Skeletal muscle satellite cell (primary cell): ENCODE results near the gene FUT7.
"Not testable (repeated sequence)": the region's sequence is repeated elsewhere in the genome, so short reads cannot be mapped to it uniquely, and the experiment has no call there.

ENCODE experiments used
- H3K27me3 ChIP-seq: 2 replicates; pipeline ENCODE4 v1.7.0; 2013; ENCODE audit warnings: low read length; ENCODE audit not compliant: control insufficient read depth, insufficient read depth
- H3K36me3 ChIP-seq: 2 replicates; pipeline ENCODE4 v1.7.0; 2013; ENCODE audit warnings: mild to moderate bottlenecking, control low read depth, low read length; ENCODE audit not compliant: insufficient read depth
- H3K4me1 ChIP-seq: 2 replicates; pipeline ENCODE4 v1.7.0; 2013; ENCODE audit warnings: low read length; ENCODE audit not compliant: control insufficient read depth, insufficient read depth
- H3K4me2 ChIP-seq: 2 replicates; pipeline ENCODE4 v1.7.0; 2013; ENCODE audit warnings: mild to moderate bottlenecking, low read length
- H3K4me3 ChIP-seq: 2 replicates; pipeline ENCODE4 v1.7.0; 2013; ENCODE audit warnings: low read length
- H3K9ac ChIP-seq: 2 replicates; pipeline ENCODE4 v1.7.0; 2013; ENCODE audit warnings: mild to moderate bottlenecking, low read depth, low read length, moderate library complexity
- H3K9me3 ChIP-seq: replicated peaks from 2 replicates; pipeline ENCODE4 v1.7.0; 2013; ENCODE audit warnings: mild to moderate bottlenecking, control low read depth, low read length

Gene FUT7

GRCh38 chr9:137064027-137064879, 32.4 kb upstream of the FUT7 start:
- Histone ChIP-seq H3K27me3 (no peaks in the 10 kb centered on the region), H3K9me3 (no peaks in the 10 kb centered on the region), H3K4me1 (peaks cover 3% of the 10 kb centered on the region), H3K4me2 (no peak overlapping the region), H3K9ac (no peak overlapping the region), H3K36me3 (no peaks in the 10 kb centered on the region), H3K4me3 (no peak overlapping the region)

GRCh38 chr9:137063311-137064026, 31.6 kb upstream of the FUT7 start:
- no peak overlapping the region for H3K4me3 ChIP-seq
- H3K27me3 ChIP-seq: peaks cover 6% of the 10 kb centered on the region

GRCh38 chr9:137062798-137063197, 30.9 kb upstream of the FUT7 start:
- H3K27me3 ChIP-seq, H3K9ac ChIP-seq, H3K9me3 ChIP-seq, H3K4me3 ChIP-seq, H3K4me2 ChIP-seq, H3K36me3 ChIP-seq, H3K4me1 ChIP-seq: not testable (repeated sequence)

More at GRCh38 chr9:137063311-137064026, 31.6 kb upstream of the FUT7 start:
- no peaks in the 10 kb centered on the region for H3K4me1 ChIP-seq
- no peaks in the 10 kb centered on the region for H3K36me3 ChIP-seq
- no peaks in the 10 kb centered on the region for H3K9me3 ChIP-seq
- H3K9ac ChIP-seq: no peak overlapping the region
- no peak overlapping the region for H3K4me2 ChIP-seq

DNA sequence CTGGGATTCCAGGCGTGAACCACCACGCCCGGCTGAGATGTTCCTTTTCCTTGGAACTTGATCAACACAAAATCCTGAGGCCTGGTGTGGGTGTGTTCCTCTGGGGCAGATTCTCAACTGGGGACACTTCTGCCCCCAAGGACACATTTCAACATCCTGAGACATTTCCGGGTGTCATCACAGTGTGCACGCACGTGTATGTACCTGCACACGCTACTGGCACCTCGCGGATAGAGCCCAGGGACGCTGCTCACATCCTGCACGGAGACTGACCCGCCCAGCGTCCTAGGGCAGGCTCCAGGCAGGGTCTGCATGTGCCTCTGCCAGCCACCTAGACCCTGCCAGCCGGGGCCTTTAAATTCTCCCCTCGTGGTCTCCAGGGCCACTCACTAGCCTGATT, 30.5 kb upstream of the FUT7 start:
- Histone ChIP-seq H3K27me3 (peaks cover 10% of the 10 kb centered on the region), H3K4me1 (no peaks in the 10 kb centered on the region), H3K36me3 (no peaks in the 10 kb centered on the region), H3K4me2 (no peak overlapping the region), H3K9ac (no peak overlapping the region), H3K4me3 (no peak overlapping the region), H3K9me3 (no peaks in the 10 kb centered on the region)

- H3K9me3 ChIP-seq: no peaks in the 10 kb centered on the region
- H3K4me2 ChIP-seq: no peak overlapping the region
- no peak overlapping the region for H3K9ac ChIP-seq
- peaks cover 38% of the 10 kb centered on the region for H3K27me3 ChIP-seq
- peaks cover 6% of the 10 kb centered on the region for H3K4me1 ChIP-seq
- H3K36me3 ChIP-seq: no peaks in the 10 kb centered on the region
- no peak overlapping the region for H3K4me3 ChIP-seq
These were observed 26.8 kb upstream of the FUT7 start for GRCh38 chr9:137058521-137059234.

DNA sequence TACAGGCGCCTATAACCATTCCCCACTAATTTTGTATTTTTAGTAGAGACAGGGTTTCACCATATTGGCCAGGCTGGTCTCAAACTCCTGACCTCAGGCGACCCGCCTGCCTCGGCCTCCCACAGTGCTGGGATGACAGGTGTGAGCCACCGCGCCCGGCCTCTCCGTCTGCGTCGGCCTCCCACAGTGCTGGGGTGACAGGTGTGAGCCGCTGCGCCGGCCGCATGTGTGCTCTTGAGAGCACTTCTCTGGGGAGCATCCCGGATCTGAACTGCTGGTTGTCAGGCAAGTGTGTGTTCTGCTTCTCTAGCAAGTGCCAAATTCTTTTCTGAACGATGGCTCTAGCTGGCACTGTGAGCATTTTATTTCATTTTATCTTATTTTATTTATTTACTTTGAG, 25.7 kb upstream of the FUT7 start:
- Histone ChIP-seq H3K36me3 (no peaks in the 10 kb centered on the region), H3K9ac (no peak overlapping the region)

GRCh38 chr9:137056739-137057415, 25.0 kb upstream of the FUT7 start:
- Histone ChIP-seq H3K27me3 (peaks cover 53% of the 10 kb centered on the region), H3K4me1 (peaks cover 6% of the 10 kb centered on the region), H3K9ac (no peak overlapping the region), H3K9me3 (no peaks in the 10 kb centered on the region), H3K36me3 (no peaks in the 10 kb centered on the region), H3K4me3 (no peak overlapping the region), H3K4me2 (no peak overlapping the region)

More for the DNA sequence above, 25.7 kb upstream of the FUT7 start:
- Histone ChIP-seq H3K9me3 (no peaks in the 10 kb centered on the region), H3K4me1 (peaks cover 6% of the 10 kb centered on the region), H3K4me3 (no peak overlapping the region), H3K27me3 (peaks cover 49% of the 10 kb centered on the region), H3K4me2 (no peak overlapping the region)

- Histone ChIP-seq H3K27me3 (peaks cover 53% of the 10 kb centered on the region), H3K36me3 (no peaks in the 10 kb centered on the region), H3K9ac (no peak overlapping the region), H3K4me3 (no peak overlapping the region), H3K9me3 (no peaks in the 10 kb centered on the region), H3K4me2 (peak overlapping the region; percentile 4), H3K4me1 (peaks cover 6% of the 10 kb centered on the region)
These were observed 23.8 kb upstream of the FUT7 start for GRCh38 chr9:137055385-137056364.

DNA sequence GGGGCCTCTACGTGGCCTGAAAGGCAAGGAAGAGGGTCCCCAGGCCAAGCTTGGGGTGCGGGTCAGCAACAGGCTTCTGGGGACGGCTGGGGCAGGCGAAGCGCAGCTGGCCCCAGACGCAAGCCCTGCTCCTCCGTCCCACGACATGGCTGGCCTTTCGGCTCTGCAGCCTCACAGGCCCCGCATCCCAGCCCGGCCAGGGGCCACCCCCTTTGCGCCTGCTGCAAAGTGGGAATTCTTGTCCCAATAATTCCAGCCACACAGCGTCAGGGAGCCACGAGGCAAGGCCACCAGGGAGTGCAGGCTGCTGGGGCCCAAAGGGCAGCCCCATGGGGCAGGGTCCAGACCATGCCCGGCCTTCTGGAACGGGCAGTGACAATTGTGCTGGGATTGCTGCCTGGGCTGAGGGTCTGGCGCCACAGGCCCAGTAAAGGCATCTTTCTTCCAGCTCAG, 23.1 kb upstream of the FUT7 start:
- H3K9me3 ChIP-seq: no peaks in the 10 kb centered on the region
- H3K27me3 ChIP-seq: peaks cover 53% of the 10 kb centered on the region
- H3K9ac ChIP-seq: no peak overlapping the region
- H3K4me1 ChIP-seq: peaks cover 6% of the 10 kb centered on the region
- no peak overlapping the region for H3K4me3 ChIP-seq
- H3K36me3 ChIP-seq: no peaks in the 10 kb centered on the region
- H3K4me2 ChIP-seq: no peak overlapping the region
